HG02588 (cell line): Measurements from ENCODE around the gene TBXAS1.

ENCODE experiments used
- ATAC-seq: cut with Tn5 transposase; IDR thresholded peaks from one replicate; pipeline ENCODE4 v1.9.1; 2021; ENCODE audit warnings: mild to moderate bottlenecking, moderate library complexity; ENCODE audit not compliant: unreplicated experiment

The TBXAS1 gene

DNA sequence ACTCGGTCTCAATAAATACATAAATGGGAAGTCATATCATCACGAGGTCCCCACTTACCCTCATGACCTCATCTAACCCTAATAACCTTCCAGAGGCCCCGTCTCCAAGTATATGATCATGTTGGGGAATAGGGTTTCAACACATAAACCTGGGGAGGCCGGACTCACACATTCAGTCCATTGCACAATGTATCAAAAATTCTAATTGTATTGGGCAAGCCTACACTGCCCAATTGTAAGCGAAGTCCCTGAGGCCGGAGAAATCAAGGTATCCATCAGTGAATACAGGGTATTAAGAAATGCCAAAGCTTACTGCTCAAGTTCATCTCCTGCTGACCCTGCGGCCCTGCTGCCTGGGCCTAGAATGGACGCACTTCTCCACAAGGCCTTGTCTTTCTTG, 164.1 kb downstream of the TBXAS1 start:
- ATAC-seq = no peak

DNA sequence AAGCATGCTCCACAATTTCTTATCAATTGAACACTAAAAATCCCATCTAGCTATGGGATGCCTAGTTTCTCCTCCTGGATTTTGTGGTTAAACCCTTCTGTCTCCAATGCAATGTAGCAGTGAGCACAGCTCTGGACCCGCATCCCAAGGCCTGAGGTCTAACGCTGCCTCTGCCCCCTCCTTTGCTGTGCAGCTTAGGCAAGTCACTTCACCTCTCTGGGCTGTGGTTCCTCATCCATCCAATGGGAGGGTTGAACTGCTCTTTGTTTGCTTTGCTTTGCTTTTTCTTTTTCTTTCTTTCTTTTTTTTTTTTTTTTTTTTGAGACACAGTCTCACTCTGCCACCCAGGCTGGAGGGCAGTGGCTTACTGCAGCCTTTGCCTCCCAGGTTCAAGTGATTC, 164.5 kb downstream of the TBXAS1 start:
- no peak for ATAC-seq

DNA sequence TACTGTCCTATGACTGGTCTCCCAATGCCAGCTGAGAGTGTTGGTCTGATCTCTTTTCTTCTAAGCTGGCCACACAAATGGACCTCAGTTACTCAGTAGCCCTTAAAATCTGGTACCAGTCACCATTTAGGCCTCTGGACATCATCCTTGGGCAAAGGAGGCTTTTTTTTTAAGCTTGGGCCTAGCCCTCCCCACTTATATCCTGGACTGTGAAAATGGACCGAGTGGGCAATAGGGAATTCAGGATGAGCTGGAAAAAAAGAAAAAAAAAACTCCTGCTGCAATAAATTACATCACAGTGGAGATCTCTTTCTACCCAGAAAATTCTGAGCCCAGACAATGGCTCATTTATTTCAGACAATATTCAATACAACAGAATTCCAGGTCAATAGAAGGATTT, 165.3 kb downstream of the TBXAS1 start:
- ATAC-seq = no peak

- ATAC-seq = no peak
These were observed 166.2 kb downstream of the TBXAS1 start for GRCh38 chr7:139995017-139995915.

GRCh38 chr7:139998572-139998971, 169.5 kb downstream of the TBXAS1 start:
- ATAC-seq = no peak

- ATAC-seq = no peak
These were observed 170.5 kb downstream of the TBXAS1 start for GRCh38 chr7:139999516-139999915.

- ATAC-seq = no peak
These were observed 171.7 kb downstream of the TBXAS1 start for GRCh38 chr7:140000666-140001268.

DNA sequence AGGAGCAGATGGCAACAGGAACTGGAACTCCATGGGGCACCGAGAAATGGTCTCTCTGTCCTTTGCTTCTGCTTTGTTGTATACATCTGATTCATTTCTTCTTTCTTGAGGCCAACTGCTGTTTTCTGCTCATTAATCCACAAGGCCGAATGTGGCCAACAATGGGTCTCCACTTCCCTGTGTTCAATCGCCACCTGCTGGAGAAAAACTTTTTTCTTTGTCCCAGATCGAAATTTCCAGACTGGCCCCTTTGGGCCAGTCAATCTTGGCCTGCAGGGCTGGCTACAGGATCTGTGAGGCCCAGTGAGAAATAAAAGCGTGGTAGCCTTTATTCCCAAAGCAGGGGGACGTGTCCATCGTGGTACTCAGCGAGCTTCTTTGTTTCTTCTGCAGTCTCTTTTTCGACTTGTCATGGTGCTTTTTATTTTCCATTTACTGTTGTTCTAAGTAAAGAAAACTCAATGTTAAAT, 174.9 kb downstream of the TBXAS1 start:
- ATAC-seq = no peak

DNA sequence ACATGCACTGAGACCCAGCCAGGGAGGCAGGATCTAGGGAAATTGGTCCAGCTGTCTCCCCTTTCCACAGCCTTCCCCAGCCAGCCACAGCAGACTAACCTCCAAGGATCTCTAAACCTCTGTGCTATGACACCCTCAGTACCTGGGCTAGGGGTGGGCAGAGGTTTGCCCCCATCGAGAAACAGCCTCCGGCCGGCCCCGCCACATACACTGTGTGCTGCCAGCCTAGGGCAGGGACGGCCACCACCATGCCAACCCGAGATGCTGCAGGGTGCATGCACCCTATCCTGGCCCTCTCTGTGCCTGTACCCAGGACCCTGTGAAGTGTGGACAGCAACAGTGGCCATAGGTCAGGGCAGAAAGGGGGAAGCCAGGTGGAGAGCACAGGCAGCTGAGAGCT, 175.6 kb downstream of the TBXAS1 start:
- ATAC-seq = no peak

GRCh38 chr7:140005341-140005740, 176.3 kb downstream of the TBXAS1 start:
- ATAC-seq = no peak

DNA sequence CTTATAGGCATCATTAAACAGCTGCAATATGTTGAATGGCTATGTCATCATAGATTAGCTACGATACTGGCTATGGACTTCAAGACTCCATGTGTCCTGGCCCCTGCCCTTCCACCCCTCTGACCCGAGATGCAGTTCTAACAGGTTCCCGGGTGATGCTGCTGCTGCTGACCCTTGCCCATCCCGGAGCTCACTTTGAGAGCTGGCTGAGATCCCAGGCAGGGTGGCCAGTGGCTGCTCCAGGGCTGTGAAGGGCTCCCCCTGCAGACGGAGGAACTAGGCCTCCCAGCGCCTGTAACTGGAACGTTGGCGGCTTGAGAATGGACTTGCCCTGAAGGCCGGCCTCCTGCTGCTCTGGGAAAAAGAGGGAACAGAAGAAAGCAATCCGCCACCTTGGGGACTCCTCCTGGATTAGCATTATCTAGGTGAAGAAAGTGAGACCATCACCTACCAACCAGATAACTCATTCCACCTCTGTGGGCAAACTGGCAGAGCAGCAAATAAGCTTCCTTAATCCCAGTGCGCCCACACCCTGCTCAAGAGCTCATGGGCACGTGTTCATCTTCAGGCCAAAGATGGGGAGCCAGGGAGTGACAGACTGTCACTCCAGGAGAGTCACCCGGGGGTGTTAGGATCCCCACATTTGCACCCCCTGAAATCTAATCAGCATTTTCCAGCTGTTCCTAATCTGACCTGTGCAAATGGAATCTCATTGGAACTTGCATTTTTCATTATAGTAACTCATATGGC, 176.9 kb downstream of the TBXAS1 start:
- no peak for ATAC-seq

GRCh38 chr7:140006600-140006999, 177.5 kb downstream of the TBXAS1 start:
- ATAC-seq = no peak

GRCh38 chr7:140007051-140007690, 178.1 kb downstream of the TBXAS1 start:
- no peak for ATAC-seq

GRCh38 chr7:140008755-140009610, 179.9 kb downstream of the TBXAS1 start:
- ATAC-seq = no peak

DNA sequence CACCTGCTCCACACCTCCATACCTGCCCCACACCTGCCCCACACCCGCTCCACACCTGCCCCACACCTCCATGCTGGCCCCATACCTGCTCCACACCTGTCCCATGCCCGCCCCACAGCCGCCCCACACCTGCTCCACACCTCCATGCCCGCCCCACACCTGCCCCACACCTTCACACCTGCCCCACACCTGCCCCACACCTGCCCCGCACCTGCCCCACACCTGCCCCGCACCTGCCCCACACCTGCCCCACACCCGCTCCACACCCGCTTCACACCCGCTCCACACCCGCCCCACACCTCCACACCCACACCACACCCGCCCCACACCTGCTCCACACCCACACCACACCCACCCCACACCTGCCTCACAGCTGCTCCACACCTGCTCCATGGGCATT, 180.7 kb downstream of the TBXAS1 start:
- ATAC-seq = no peak

GRCh38 chr7:140010194-140010895, 181.3 kb downstream of the TBXAS1 start:
- ATAC-seq = no peak

DNA sequence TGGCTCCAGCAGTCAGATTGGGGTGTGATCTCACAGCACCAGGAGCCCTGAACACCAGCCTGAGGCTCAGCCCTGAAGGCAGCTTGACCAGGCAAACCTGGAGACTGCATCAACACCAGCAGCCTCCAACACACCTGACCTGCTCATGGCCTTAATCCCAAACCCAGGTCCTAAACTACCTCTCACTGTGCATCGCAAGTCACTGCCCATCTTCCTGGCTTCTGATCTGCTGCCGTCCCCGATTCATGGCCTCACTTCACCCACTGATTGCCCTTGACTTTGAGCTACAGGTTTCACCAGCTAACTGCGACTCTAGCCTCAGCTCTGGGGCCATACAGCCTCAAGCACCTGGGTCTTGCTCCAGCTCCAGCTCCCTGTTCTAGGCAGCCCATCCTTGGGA, 184.6 kb downstream of the TBXAS1 start:
- ATAC-seq = no peak

- no peak for ATAC-seq
These were observed 185.1 kb downstream of the TBXAS1 start for GRCh38 chr7:140014123-140014522.

DNA sequence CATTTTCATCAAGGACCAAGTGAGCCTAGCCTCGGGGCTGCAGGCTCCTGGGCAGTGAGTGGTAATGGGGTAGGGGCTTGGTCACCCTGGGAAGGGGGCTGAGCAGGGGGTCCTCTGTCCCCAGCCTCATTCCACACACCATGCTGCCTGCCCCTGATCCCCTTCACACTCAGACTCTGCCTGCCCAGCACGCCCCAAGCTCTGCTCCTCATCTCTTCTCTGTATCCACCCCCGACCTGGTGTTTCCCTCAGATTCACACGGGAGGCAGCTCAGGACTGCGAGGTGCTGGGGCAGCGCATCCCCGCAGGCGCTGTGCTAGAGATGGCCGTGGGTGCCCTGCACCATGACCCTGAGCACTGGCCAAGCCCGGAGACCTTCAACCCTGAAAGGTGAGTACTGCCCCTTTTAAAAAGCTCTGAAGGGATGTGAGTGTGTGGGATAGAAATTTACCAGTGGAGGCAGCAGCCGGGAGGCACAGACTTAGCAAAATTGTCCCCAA, 186.5 kb downstream of the TBXAS1 start:
- no peak for ATAC-seq
